T-helper 2 cell (primary cell): ENCODE measurements around the gene JAML.

Source experiments
- DNase-seq, 5 experiments: peaks; one replicate each; pipeline versions ENCODE4 v3.0.0 to v3.0.0-alpha.2; 2012 to 2022

JAML gene

DNA sequence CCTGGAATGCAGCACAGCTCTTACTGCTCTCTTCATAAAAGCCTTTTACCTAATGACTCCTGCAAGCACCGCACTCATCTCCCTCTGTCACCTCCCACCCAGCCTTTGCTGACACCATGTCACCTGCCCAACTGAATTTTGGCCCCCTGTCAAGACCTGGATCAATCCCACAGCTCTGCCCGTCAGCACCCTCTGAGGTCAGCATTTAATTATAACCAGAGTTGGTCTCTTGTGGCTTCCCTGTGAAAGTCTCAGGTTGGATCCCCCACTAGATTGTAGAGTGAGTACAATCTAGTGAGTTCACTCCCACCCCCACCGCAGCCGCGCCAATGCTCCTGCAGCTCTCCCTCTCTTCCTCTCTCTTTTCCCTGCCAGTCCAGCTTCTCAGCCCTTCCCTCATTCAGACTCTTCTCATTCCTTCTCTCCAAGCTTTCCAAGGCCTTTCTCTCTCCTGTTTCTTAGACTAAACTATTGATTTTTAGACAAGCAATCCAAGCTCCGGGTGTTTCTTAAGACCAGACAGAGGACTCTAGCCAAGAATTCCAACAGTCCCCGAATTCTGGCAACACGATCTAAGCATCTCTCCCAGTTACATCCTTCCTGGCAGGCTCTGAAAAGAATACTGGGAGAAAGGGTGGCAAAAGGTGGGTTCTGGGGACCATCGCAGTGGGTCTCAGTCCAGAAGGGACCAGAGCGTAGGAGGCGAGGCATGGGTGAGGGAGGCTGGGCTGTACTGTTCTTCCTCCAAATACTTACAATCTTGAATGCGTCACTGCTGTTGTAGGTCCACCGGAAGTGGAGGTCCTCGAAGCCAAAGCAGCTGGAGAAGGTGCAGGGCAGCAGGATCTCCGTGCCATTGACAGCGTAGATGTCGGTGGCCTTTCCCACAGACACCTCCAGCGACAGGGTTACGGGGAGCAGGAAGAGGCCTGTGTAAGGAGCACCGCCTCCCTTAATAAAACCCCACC is 80.2 kb downstream of the JAML start:
- no peak for DNase-seq
